ENCODE data around the gene ABCC6.
"Not testable (repeated sequence)": the region's sequence is repeated elsewhere in the genome, so short reads cannot be mapped to it uniquely, and the experiment has no call there.

GRCh38 chr16:16268185-16268808 is 45.0 kb upstream of the ABCC6 start:
- not testable (repeated sequence) for TF ChIP-seq ELF1 (IDR thresholded peaks at IDR 0.05); ZBTB33 (IDR thresholded peaks at IDR 0.05; ENCODE audit: borderline replicate concordance, low read depth); CTCF (IDR thresholded peaks at IDR 0.05); POLR2AphosphoS5 (IDR thresholded peaks at IDR 0.05; ENCODE audit: low read depth, low read length); MXI1 (IDR thresholded peaks at IDR 0.05; ENCODE audit: low read depth, low read length); FOXJ3 (CRISPR knock-in tag; IDR thresholded peaks at IDR 0.05); GABPA (IDR thresholded peaks at IDR 0.05; ENCODE audit: low read depth); JUND (IDR thresholded peaks at IDR 0.05)

Data from SK-N-SH (cell line).